Stimulated activated CD4-positive, alpha-beta T cell treated with anti-CD3 and anti-CD28 coated beads, Interleukin-4, amount 100 ng/mL, for 24 hours (primary cell): ENCODE data around the gene GPR156.
"Not testable (repeated sequence)": the region's sequence is repeated elsewhere in the genome, so short reads cannot be mapped to it uniquely, and the experiment has no call there.

Experiments
- DNase-seq: peaks from one replicate; pipeline ENCODE4 v3.0.0-alpha.2; 2020

The GPR156 gene

GRCh38 chr3:120272286-120272685 is 12.7 kb downstream of the GPR156 start:
- no peak for DNase-seq

- no peak for DNase-seq
These were observed 19.0 kb downstream of the GPR156 start for GRCh38 chr3:120265989-120266388.

GRCh38 chr3:120264963-120265362 is 20.1 kb downstream of the GPR156 start:
- DNase-seq: no peak

- DNase-seq: no peak
These were observed 21.2 kb downstream of the GPR156 start for GRCh38 chr3:120263792-120264191.

GRCh38 chr3:120258009-120258408 is 27.0 kb downstream of the GPR156 start:
- no peak for DNase-seq

- no peak for DNase-seq
These were observed 39.6 kb downstream of the GPR156 start for GRCh38 chr3:120245386-120245785.

GRCh38 chr3:120244834-120245225 is 40.2 kb downstream of the GPR156 start:
- DNase-seq: no peak

- no peak for DNase-seq
These were observed 45.4 kb downstream of the GPR156 start for GRCh38 chr3:120239644-120240043.

GRCh38 chr3:120227710-120228347 is 57.2 kb downstream of the GPR156 start:
- no peak for DNase-seq

- DNase-seq: no peak
These were observed 60.8 kb downstream of the GPR156 start for GRCh38 chr3:120224237-120224636.

- DNase-seq: no peak
These were observed 66.0 kb downstream of the GPR156 start for GRCh38 chr3:120218981-120219380.

- not testable (repeated sequence) for DNase-seq
These were observed 68.4 kb downstream of the GPR156 start for GRCh38 chr3:120216633-120217032.

GRCh38 chr3:120214176-120214575 is 70.8 kb downstream of the GPR156 start:
- no peak for DNase-seq

GRCh38 chr3:120212505-120212904 is 72.5 kb downstream of the GPR156 start:
- no peak for DNase-seq

- DNase-seq: no peak
These were observed 75.6 kb downstream of the GPR156 start for GRCh38 chr3:120209425-120209824.

- DNase-seq: no peak
These were observed 80.7 kb downstream of the GPR156 start for GRCh38 chr3:120204338-120204737.

GRCh38 chr3:120203621-120204020 is 81.4 kb downstream of the GPR156 start:
- DNase-seq: no peak

GRCh38 chr3:120203016-120203415 is 82.0 kb downstream of the GPR156 start:
- DNase-seq: no peak

GRCh38 chr3:120202363-120202762 is 82.7 kb downstream of the GPR156 start:
- DNase-seq: no peak

- no peak for DNase-seq
These were observed 84.4 kb downstream of the GPR156 start for GRCh38 chr3:120200493-120201235.

GRCh38 chr3:120198305-120198878 is 86.6 kb downstream of the GPR156 start:
- DNase-seq: no peak

- no peak for DNase-seq
These were observed 88.2 kb downstream of the GPR156 start for GRCh38 chr3:120196812-120197211.

GRCh38 chr3:120196333-120196732 is 88.7 kb downstream of the GPR156 start:
- no peak for DNase-seq

- no peak for DNase-seq
These were observed 91.5 kb downstream of the GPR156 start for GRCh38 chr3:120193554-120193953.
